Measurements from ENCODE around the gene IGF1.

IGF1 gene

DNA sequence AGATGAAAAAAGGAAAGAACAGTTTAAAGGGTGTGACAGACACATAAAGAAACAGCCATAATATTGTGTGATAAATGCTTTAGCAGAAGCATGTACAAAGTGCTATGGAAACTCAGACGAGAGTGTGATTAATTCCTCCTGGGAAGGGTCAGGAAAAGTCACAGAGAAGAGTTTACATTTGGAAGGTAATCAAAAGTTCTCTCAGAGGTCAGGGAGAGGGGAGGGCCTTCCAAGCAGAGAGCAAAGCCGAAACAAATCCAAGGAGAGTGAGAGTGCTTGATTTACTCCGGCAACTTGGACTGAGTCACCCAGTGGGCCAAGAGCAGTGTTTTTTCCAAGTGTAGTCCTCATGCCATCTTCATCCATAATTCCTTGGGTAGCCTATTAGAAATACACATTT is 108.3 kb downstream of the IGF1 start:
- no peaks in the 10 kb centered on the region for H3K9me3 ChIP-seq (replicated peaks; ENCODE audit: insufficient read depth, low read length)
- no peaks in the 10 kb centered on the region for H3K36me3 ChIP-seq (replicated peaks; ENCODE audit: insufficient read depth, low read length)
- H3K4me1 ChIP-seq (ENCODE audit: low read length), result no peaks in the 10 kb centered on the region
- no peaks in the 10 kb centered on the region for H3K27me3 ChIP-seq (replicated peaks; ENCODE audit: insufficient read depth, low read length)
- H3K27ac ChIP-seq (ENCODE audit: low read length), result no peak overlapping the region
- H3K79me2 ChIP-seq (ENCODE audit: low read length), result no peaks in the 10 kb centered on the region
- no peak overlapping the region for H3K4me3 ChIP-seq (ENCODE audit: low read length)
- H3K4me2 ChIP-seq (ENCODE audit: low read depth, low read length), result no peak overlapping the region
- DNase-seq, result no peak
- H2AFZ ChIP-seq (ENCODE audit: low read length), result no peak overlapping the region
- no peak overlapping the region for H3K9ac ChIP-seq (ENCODE audit: low read length)
- TF ChIP-seq EZH2phosphoT487 (IDR thresholded peaks at IDR 0.05; ENCODE audit: low read length) (no peak), CTCF (IDR thresholded peaks at IDR 0.05; ENCODE audit: low read length) (no peak), EZH2 (optimal IDR thresholded peaks at IDR 0.05; ENCODE audit: low read depth, low read length) (no peak)
- no peaks in the 10 kb centered on the region for H4K20me1 ChIP-seq (ENCODE audit: insufficient read depth, low read length)
- H3K9me2 ChIP-seq (replicated peaks; ENCODE audit: insufficient read depth, low read length), result no peaks in the 10 kb centered on the region
- no peaks in the 10 kb centered on the region for H3F3A ChIP-seq (ENCODE audit: insufficient read depth, low read length)

DNA sequence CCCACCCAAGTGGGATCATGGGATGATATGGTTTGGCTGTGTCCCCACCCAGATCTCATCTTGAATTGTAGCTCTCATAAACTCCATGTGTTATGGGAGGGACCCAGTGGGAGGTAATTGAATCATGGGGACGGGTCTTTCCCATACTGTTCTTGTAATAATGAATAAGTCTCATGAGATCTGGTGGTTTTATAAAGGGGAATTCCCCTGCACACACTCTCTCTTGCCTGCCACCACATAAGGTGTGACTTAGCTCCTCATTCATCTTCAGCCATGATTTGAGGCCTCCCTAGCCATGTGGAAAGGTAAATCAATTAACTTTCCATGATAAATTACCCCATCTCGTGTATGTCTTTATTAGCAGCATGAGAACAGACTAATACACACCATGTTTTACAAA is 109.2 kb downstream of the IGF1 start:
- no peak overlapping the region for H2AFZ ChIP-seq (ENCODE audit: low read length)
- H3K79me2 ChIP-seq (ENCODE audit: low read length), result no peaks in the 10 kb centered on the region
- no peaks in the 10 kb centered on the region for H3K9me2 ChIP-seq (replicated peaks; ENCODE audit: insufficient read depth, low read length)
- no peak overlapping the region for H3K4me3 ChIP-seq (ENCODE audit: low read length)
- H3K9me3 ChIP-seq (replicated peaks; ENCODE audit: insufficient read depth, low read length), result no peaks in the 10 kb centered on the region
- no peak overlapping the region for H3K27ac ChIP-seq (ENCODE audit: low read length)
- no peak overlapping the region for H3K9ac ChIP-seq (ENCODE audit: low read length)
- no peaks in the 10 kb centered on the region for H3K4me1 ChIP-seq (ENCODE audit: low read length)
- H3K36me3 ChIP-seq (replicated peaks; ENCODE audit: insufficient read depth, low read length), result no peaks in the 10 kb centered on the region
- DNase-seq, result no peak
- H3K4me2 ChIP-seq (ENCODE audit: low read depth, low read length), result no peak overlapping the region
- H4K20me1 ChIP-seq (ENCODE audit: insufficient read depth, low read length), result no peaks in the 10 kb centered on the region
- TF ChIP-seq EZH2 (optimal IDR thresholded peaks at IDR 0.05; ENCODE audit: low read depth, low read length) (no peak), EZH2phosphoT487 (IDR thresholded peaks at IDR 0.05; ENCODE audit: low read length) (no peak), CTCF (IDR thresholded peaks at IDR 0.05; ENCODE audit: low read length) (no peak)
- H3F3A ChIP-seq (ENCODE audit: insufficient read depth, low read length), result no peaks in the 10 kb centered on the region
- H3K27me3 ChIP-seq (replicated peaks; ENCODE audit: insufficient read depth, low read length), result no peaks in the 10 kb centered on the region

- Histone ChIP-seq H3K9ac (ENCODE audit: low read length) (no peak overlapping the region), H3K27ac (ENCODE audit: low read length) (no peak overlapping the region), H4K20me1 (ENCODE audit: insufficient read depth, low read length) (no peaks in the 10 kb centered on the region), H3F3A (ENCODE audit: insufficient read depth, low read length) (no peaks in the 10 kb centered on the region), H3K27me3 (replicated peaks; ENCODE audit: insufficient read depth, low read length) (no peaks in the 10 kb centered on the region), H3K4me1 (ENCODE audit: low read length) (no peaks in the 10 kb centered on the region), H2AFZ (ENCODE audit: low read length) (no peak overlapping the region), H3K4me3 (ENCODE audit: low read length) (no peak overlapping the region), H3K4me2 (ENCODE audit: low read depth, low read length) (no peak overlapping the region), H3K36me3 (replicated peaks; ENCODE audit: insufficient read depth, low read length) (no peaks in the 10 kb centered on the region), H3K9me2 (replicated peaks; ENCODE audit: insufficient read depth, low read length) (no peaks in the 10 kb centered on the region), H3K79me2 (ENCODE audit: low read length) (no peaks in the 10 kb centered on the region), H3K9me3 (replicated peaks; ENCODE audit: insufficient read depth, low read length) (no peaks in the 10 kb centered on the region)
- no peak for TF ChIP-seq EZH2phosphoT487 (IDR thresholded peaks at IDR 0.05; ENCODE audit: low read length)
- TF ChIP-seq CTCF (IDR thresholded peaks at IDR 0.05; ENCODE audit: low read length), result no peak
- TF ChIP-seq EZH2 (optimal IDR thresholded peaks at IDR 0.05; ENCODE audit: low read depth, low read length), result no peak
- DNase-seq, result no peak
Measured at GRCh38 chr12:102369876-102370275, 110.5 kb downstream of the IGF1 start.

Measured in MM.1S (cell line).